ENCODE data around the gene PLA2G4E. TPM values are rescaled to one million over a fixed set of nuclear protein-coding genes. Genes with fewer than 3 reads are reported as not detected.

The PLA2G4E gene
- total RNA-seq, 1 donor from 2014 or later, result 18.1 TPM

- ATAC-seq, result no peak
Measured at GRCh38 chr15:42050484-42051255, 29.8 kb upstream of the PLA2G4E start.

- peak; percentile 72 for ATAC-seq
Measured at GRCh38 chr15:42048821-42049200, 28.0 kb upstream of the PLA2G4E start.

GRCh38 chr15:42048080-42048820 lies 27.4 kb upstream of the PLA2G4E start:
- peak; percentile 73 for ATAC-seq

GRCh38 chr15:42046597-42046996 lies 25.8 kb upstream of the PLA2G4E start:
- ATAC-seq, result no peak

- ATAC-seq, result no peak
Measured at GRCh38 chr15:42045211-42045615, 24.4 kb upstream of the PLA2G4E start.

- ATAC-seq, result no peak
Measured at GRCh38 chr15:42042602-42043400, 22.0 kb upstream of the PLA2G4E start.

GRCh38 chr15:42038401-42038800 lies 17.6 kb upstream of the PLA2G4E start:
- ATAC-seq, result no peak

- no peak for ATAC-seq
Measured at GRCh38 chr15:42037656-42038055, 16.8 kb upstream of the PLA2G4E start.

GRCh38 chr15:42036966-42037365 lies 16.1 kb upstream of the PLA2G4E start:
- no peak for ATAC-seq

GRCh38 chr15:42036112-42036905 lies 15.5 kb upstream of the PLA2G4E start:
- no peak for ATAC-seq

- ATAC-seq, result peak; percentile 76
Measured at GRCh38 chr15:42035435-42035761, 14.6 kb upstream of the PLA2G4E start.

GRCh38 chr15:42034628-42035434 lies 14.0 kb upstream of the PLA2G4E start:
- no peak for ATAC-seq

- peak; percentile 50 for ATAC-seq
Measured at GRCh38 chr15:42033214-42033873, 12.5 kb upstream of the PLA2G4E start.

GRCh38 chr15:42032376-42033213 lies 11.8 kb upstream of the PLA2G4E start:
- ATAC-seq, result no peak

- peak; percentile 50 for ATAC-seq
Measured at GRCh38 chr15:42031198-42031915, 10.5 kb upstream of the PLA2G4E start.

- no peak for ATAC-seq
Measured at GRCh38 chr15:42027521-42027920, 6.7 kb upstream of the PLA2G4E start.

GRCh38 chr15:42024303-42024702 lies 3.5 kb upstream of the PLA2G4E start:
- ATAC-seq, result peak; percentile 16

- peak; percentile 77 for ATAC-seq
Measured at GRCh38 chr15:42021593-42021992, 751 bp upstream of the PLA2G4E start.
